HEK293T (cell line): ENCODE measurements around the gene RDH13.

Source experiments
- ARNT ChIP-seq: fragments of 450-650 bp; IDR thresholded peaks from 2 replicates; pipeline ENCODE4 v1.6.1; 2017; ENCODE audit warnings: mild to moderate bottlenecking
- BHLHE40 ChIP-seq: fragments of 450-650 bp; IDR thresholded peaks from 2 replicates; pipeline ENCODE4 v1.6.1; 2016; ENCODE audit warnings: mild to moderate bottlenecking, moderate library complexity, borderline replicate concordance
- CTBP1 ChIP-seq: fragments of 450-650 bp; IDR thresholded peaks from 2 replicates; pipeline ENCODE4 v1.6.1; 2016; ENCODE audit warnings: borderline replicate concordance
- ELF4 ChIP-seq: fragments of 450-650 bp; IDR thresholded peaks from 2 replicates; pipeline ENCODE4 v1.6.1; 2017; ENCODE audit warnings: antibody characterized with exemption
- FOXK2 ChIP-seq: fragments of 450-650 bp; IDR thresholded peaks from 2 replicates; pipeline ENCODE4 v1.6.1; 2016; ENCODE audit warnings: mild to moderate bottlenecking
- FOXM1 ChIP-seq: fragments of 450-650 bp; IDR thresholded peaks from 2 replicates; pipeline ENCODE4 v1.6.1; 2017; ENCODE audit warnings: mild to moderate bottlenecking, borderline replicate concordance
- HDGF ChIP-seq: fragments of 450-650 bp; IDR thresholded peaks from 2 replicates; pipeline ENCODE4 v1.6.1; 2017; ENCODE audit warnings: antibody characterized with exemption, borderline replicate concordance
- LEF1 ChIP-seq: fragments of 450-650 bp; IDR thresholded peaks from 2 replicates; pipeline ENCODE4 v1.6.1; 2017; ENCODE audit warnings: mild to moderate bottlenecking, borderline replicate concordance
- PKNOX1 ChIP-seq: fragments of 450-650 bp; IDR thresholded peaks from 2 replicates; pipeline ENCODE4 v1.6.1; 2016
- SP1 ChIP-seq: fragments of 450-650 bp; IDR thresholded peaks from 2 replicates; pipeline ENCODE4 v1.6.1; 2017
- SUZ12 ChIP-seq: fragments of 450-650 bp; IDR thresholded peaks from 2 replicates; pipeline ENCODE4 v1.6.1; 2016; ENCODE audit warnings: mild to moderate bottlenecking
- TARDBP ChIP-seq: fragments of 450-650 bp; IDR thresholded peaks from 2 replicates; pipeline ENCODE4 v1.6.1; 2016
- ZNF384 ChIP-seq: fragments of 450-650 bp; IDR thresholded peaks from 2 replicates; pipeline ENCODE4 v1.6.1; 2016

DNA sequence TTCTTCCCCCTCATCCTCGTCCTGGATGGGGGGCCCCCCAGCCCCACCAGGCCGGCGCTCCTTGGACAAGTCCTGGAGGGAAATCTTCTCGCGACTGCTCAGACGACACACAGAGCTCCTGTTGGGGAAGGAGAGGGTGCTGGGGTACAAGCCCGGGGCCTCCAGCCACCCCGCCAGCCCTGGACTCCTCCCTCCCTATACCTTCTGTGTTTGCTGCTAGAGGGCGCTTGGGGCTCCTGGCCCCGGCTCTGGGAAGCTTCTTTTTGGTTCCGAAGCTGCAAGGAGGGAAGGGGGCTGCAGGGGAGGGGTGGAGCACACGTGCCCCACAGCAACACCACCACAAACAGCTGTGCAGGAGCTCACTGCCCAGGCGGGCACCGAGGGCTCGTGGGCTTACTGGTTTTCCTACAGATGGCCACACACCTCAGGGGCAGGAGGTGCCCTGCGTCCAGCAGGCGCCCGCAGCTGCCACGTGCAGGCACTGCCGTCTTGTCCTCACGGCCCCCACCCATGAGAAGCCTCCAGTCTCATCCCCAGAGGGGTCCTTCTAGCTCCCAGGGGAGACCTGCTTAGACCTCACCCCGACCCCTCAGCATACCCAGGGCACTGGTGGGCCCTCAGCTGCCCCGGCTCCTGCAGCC is 33.2 kb upstream of the RDH13 start:
- TF ChIP-seq PKNOX1 = no peak
- no peak for TF ChIP-seq FOXK2
- TF ChIP-seq SUZ12 = no peak
- no peak for TF ChIP-seq SP1
- TF ChIP-seq ELF4 = no peak
- TF ChIP-seq BHLHE40 = no peak
- no peak for TF ChIP-seq HDGF
- no peak for TF ChIP-seq FOXM1
- no peak for TF ChIP-seq TARDBP
- no peak for TF ChIP-seq ZNF384
- TF ChIP-seq LEF1 = no peak
- TF ChIP-seq CTBP1 = no peak
- TF ChIP-seq ARNT = no peak
